GM10266 (cell line): ENCODE data around the gene GET4.

Experiments used
- DNase-seq: peaks from one replicate; pipeline ENCODE4 v3.0.0; 2012; ENCODE audit errors: extremely low spot score
- TF ChIP-seq, protein P1 (sequence below): IDR thresholded peaks from 2 replicates; pipeline ENCODE4 v1.5.1; 2012; ENCODE audit warnings: mild to moderate bottlenecking, low read depth; ENCODE audit not compliant: control insufficient read depth, insufficient read depth; ENCODE audit errors: missing control alignments

The GET4 gene

DNA sequence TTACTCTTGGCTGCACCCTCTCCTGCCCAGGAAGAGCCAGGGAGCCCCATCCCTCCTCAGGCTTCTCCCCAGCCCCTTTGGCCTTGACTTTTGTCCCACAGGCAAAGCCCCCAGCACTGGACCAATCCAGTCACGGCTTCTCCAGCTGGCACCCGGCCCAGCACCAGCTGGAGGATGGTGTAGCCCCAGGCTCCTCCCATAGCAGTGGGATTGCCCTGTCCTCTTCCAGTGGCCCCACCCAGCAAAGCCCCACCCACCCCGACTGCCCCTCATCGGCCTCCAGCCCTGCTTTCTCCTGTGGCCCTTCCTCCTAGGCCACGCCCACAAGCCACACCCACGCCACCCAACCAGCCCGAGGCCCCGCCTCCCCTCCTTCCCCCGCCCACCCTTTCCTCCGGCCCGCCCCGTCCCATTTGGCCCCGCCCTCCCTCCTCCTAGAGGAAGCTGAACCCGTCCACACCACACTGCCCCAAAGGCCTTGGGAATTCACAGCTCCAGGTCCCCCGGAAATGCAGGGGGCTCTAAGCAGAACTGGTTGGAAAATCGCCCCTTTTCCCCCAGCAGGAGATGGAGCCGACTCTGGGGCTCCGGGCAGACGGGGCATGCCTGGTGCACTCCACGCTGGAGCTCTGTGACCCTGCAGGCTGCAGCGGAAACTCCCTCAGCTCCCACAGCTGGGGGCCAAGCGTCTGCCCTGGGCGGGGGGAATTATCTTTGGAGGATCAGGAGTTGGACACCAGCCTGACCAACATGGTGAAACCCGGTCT, 25.2 kb downstream of the GET4 start:
- peak; percentile 89 for DNase-seq
- TF ChIP-seq, protein P1, sequence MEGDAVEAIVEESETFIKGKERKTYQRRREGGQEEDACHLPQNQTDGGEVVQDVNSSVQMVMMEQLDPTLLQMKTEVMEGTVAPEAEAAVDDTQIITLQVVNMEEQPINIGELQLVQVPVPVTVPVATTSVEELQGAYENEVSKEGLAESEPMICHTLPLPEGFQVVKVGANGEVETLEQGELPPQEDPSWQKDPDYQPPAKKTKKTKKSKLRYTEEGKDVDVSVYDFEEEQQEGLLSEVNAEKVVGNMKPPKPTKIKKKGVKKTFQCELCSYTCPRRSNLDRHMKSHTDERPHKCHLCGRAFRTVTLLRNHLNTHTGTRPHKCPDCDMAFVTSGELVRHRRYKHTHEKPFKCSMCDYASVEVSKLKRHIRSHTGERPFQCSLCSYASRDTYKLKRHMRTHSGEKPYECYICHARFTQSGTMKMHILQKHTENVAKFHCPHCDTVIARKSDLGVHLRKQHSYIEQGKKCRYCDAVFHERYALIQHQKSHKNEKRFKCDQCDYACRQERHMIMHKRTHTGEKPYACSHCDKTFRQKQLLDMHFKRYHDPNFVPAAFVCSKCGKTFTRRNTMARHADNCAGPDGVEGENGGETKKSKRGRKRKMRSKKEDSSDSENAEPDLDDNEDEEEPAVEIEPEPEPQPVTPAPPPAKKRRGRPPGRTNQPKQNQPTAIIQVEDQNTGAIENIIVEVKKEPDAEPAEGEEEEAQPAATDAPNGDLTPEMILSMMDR = no peak

DNA sequence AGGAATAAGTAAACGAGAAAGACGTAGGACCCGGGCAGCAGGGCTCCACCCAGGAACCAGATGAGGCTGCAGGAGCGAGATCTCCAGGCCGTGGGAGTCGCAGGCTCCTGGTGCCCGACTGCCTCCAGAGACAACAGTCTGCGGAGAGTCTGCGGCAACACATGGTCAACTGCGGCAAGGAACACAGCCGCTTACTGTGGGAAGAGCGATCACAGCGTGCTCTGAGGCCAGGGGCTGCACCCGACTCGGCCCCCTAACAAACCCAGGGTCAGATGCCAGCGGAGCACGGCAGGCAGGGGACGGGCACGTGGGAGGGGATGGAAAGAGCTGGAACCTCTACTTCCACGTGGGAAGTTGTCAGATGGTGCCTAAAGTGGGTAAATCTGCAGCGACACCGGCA, 26.6 kb downstream of the GET4 start:
- no peak for DNase-seq
- TF ChIP-seq, protein P1 = no peak

DNA sequence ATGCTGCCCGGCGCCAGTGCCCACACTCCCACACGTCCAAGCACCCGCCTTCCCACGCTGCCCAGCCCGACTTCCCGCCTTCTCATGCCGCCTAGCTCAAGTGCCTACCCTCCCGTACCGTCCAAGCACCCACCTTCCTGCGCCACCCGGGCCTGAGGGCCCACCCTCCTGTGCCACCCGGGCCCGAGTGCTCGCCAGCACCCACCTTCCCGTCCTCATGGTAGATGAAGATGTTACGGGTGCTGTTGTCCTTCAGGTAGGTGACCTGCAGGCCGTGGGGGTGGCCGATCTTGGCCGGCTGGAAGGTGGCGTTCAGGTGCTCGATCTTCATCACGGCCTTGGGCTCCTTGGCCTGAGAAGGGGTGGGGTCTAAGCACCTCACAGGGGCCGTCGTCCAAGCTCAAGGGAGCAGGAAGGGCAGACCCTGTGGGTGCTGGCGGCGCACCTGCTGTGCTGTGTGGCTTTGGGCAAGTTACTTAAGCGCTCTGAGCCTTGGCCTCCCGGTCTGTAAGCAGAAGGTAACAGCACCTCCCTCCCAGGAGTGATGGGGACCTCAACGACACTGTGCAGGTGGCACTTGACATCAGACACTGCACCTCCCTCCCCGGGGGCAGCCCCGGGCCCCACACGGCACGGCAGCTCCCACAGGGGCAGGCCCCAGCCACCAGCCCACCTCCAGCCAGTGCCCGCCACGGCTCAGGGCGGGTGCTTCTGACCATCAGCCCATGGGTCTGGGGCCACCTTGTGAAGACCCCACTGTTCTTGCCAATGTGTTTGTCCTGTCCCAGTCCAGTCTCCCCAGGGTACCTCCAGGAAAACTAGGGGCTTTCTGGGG, 27.8 kb downstream of the GET4 start:
- TF ChIP-seq, protein P1 = no peak
- DNase-seq = no peak

DNA sequence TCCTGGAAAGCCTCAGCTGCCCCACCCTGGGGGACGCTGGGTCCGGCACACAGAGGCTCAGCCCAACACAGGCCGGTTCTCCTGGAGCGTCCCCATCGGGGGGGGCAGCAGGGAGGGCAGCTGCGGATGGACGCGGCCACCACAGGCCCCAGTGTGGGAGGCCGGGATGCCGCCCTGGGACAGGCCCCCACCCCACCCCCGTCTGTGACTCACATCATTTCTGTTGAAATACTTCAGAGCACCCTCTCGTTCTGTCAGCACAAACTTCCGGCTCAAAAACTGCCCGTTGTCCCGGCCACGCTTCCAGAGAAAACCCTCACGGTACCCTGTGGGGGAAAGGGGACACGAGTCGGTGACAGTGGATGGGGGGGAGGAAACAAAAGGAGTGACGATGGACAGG, 28.5 kb downstream of the GET4 start:
- no peak for DNase-seq
- TF ChIP-seq, protein P1 = no peak

DNA sequence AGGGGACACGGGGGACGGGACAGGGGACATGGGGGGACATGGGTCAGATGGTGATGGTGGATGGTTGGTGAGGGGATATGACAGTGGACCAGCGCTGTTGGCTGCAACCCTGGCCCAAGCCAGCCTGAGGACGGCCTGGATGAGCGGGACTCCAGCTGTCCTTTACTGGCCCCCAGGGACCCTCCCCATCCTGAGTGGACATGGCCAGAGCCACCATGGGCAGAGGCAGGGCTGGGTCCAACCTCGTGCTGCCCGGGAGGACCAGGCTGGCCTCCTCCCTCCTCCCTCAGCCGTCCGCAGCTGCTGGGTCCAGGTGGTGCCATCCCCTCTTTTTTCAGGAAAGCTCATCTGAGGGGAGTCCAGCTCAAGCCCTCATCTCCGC, 30.4 kb downstream of the GET4 start:
- DNase-seq = no peak

DNA sequence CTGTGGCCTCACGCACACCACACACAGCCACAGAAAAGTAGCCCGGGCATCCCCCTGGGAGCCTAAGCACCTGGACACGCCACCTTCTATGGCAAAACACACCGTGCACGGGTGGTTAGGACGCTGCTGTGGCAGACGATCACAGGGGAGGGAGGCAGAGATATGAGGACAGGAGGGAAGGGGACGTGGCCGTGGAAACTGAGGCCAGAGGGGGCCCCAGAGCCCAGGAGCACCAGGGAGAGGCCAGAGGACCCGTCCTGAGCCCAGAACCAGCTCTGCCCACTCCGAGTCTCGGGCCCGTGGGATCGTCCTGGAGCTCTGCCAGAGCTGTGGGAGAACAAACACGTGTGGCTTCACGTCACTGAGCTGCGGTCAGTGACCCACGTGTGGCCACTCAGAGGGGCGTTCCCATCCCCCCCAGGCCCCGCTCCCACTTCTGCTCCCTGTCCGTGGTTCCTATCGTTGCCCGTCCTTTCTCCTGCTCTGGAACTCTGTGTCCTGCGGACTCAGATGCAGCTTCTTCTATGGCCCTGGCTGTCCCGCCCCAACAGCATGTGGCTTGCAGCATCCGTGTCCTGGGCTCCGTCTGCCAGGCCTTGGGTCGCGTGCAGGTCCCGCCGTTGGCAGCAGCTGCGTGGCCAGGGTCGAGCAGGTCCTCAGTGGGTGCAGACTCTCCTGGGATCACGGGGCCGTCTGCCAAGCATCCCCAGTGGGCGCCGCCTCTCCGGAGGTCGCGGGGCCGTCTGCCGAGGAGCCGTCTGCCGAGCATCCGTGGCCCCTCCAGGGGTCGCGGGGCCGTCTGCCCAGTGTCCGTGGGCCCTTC, 31.0 kb downstream of the GET4 start:
- no peak for DNase-seq
- TF ChIP-seq, protein P1 = no peak

More for the DNA sequence above, 30.4 kb downstream of the GET4 start:
- TF ChIP-seq, protein P1 = no peak
